K562 (cell line): ENCODE measurements around the gene CDC37. TPM values are rescaled to one million over a fixed set of nuclear protein-coding genes. Genes with fewer than 3 reads are reported as not detected.
A peak's percentile ranks its signal among the peaks of the same experiment; 100 is the strongest.

Source experiments
- ATAC-seq: fragments of 200-7000 bp; cut with Tn5 transposase; 3 replicates; pipeline ENCODE4 v1.9.1; 2020; ENCODE audit warnings: moderate library complexity
- BruUV-seq: library from RNA; stranded (reverse); fragments of 400-500 nt; replicated peaks from 2 replicates; lab custom pipeline; 2021; lab: Mats Ljungman, UMichigan
- CTCF ChIA-PET: fragments of 300-600 bp; formaldehyde crosslinking; extraction: SDS; loops from one replicate; lab custom pipeline; 2021; ENCODE audit warnings: low intra/inter-chr PET ratio; lab: Yijun Ruan, JAX
- POLR2A ChIA-PET: fragments of 300-600, 350-650 bp; sonication (Branson Sonifier 250); formaldehyde crosslinking; extraction: SDS; loops from one replicate; lab custom pipeline; 2021; ENCODE audit warnings: antibody characterized with exemption, inconsistent platforms; lab: Yijun Ruan, JAX
- DNase-seq, 4 experiments: peaks; one replicate each; pipeline versions ENCODE4 v3.0.0 to v3.0.0-alpha.2; 2011 to 2018; ENCODE audit warnings: low spot score in 3 of 4, mixed read lengths in 3 of 4; ENCODE audit errors: extremely low read depth in 1 of 4
- FAIRE-seq: peaks from 2 replicates; lab custom pipeline; 2011; peaks lifted over from hg19 to GRCh38; lab: Jason Lieb, UNC
- H2AFZ ChIP-seq: 2 replicates; pipeline ENCODE4 v1.6.0; 2011; ENCODE audit warnings: low read depth, low read length, control low read depth, inconsistent platforms
- H3K27ac ChIP-seq: fragments of 200-600 bp; 3 replicates; pipeline ENCODE4 v1.8.0; 2011; ENCODE audit warnings: low read depth, mild to moderate bottlenecking, control low read depth, inconsistent platforms, low read length, moderate library complexity, mixed read lengths; ENCODE audit errors: extremely low read depth
- H3K27me3 ChIP-seq, 2 experiments: fragments of 300-600 bp in 1 of 2; 2 replicates in 1 of 2; 3 replicates in 1 of 2; pipeline versions ENCODE4 v1.6.0 to v1.8.0; 2011; ENCODE audit warnings: inconsistent platforms in 2 of 2, low read length in 2 of 2, mild to moderate bottlenecking in 1 of 2, mixed read lengths in 1 of 2, moderate library complexity in 1 of 2; ENCODE audit not compliant: control insufficient read depth in 2 of 2, insufficient read depth in 2 of 2
- H3K36me3 ChIP-seq: fragments of 300-600 bp; 3 replicates; pipeline ENCODE4 v1.8.0; 2011; ENCODE audit warnings: mild to moderate bottlenecking, low read length, inconsistent platforms; ENCODE audit not compliant: control insufficient read depth, insufficient read depth
- H3K4me1 ChIP-seq, 2 experiments: fragments of 200-600 bp in 1 of 2; replicated peaks in 1 of 2; 2 replicates in 1 of 2; 3 replicates in 1 of 2; pipeline versions ENCODE4 v1.5.1 to v1.8.0; 2011; ENCODE audit warnings: inconsistent platforms in 2 of 2, low read length in 2 of 2, mild to moderate bottlenecking in 1 of 2, mixed read lengths in 1 of 2, moderate library complexity in 1 of 2; ENCODE audit not compliant: control insufficient read depth in 2 of 2, insufficient read depth in 2 of 2
- H3K4me2 ChIP-seq: 2 replicates; pipeline ENCODE4 v1.6.1; 2011; ENCODE audit warnings: low read length, control low read depth, inconsistent platforms, mixed read lengths; ENCODE audit not compliant: insufficient read depth
- H3K4me3 ChIP-seq: fragments of 200-600 bp; sonication (generic), shearing (Covaris generic); 2 replicates; pipeline ENCODE4 v1.5.1; 2016; ENCODE audit warnings: control low read depth, inconsistent platforms
- H3K79me2 ChIP-seq: fragments of 200-600 bp; 3 replicates; pipeline ENCODE4 v1.8.0; 2011; ENCODE audit warnings: low read length, inconsistent platforms; ENCODE audit not compliant: control insufficient read depth, insufficient read depth
- H3K9ac ChIP-seq, 2 experiments: 2 replicates each; pipeline versions ENCODE4 v1.6.0 to v1.6.1; 2011; ENCODE audit warnings: low read depth in 2 of 2, low read length in 2 of 2, control low read depth in 1 of 2, inconsistent platforms in 1 of 2, mild to moderate bottlenecking in 1 of 2, mixed read lengths in 1 of 2; ENCODE audit not compliant: insufficient read depth in 1 of 2
- H3K9me1 ChIP-seq: one replicate; pipeline ENCODE4 v1.6.0; 2011; ENCODE audit warnings: inconsistent platforms, mild to moderate bottlenecking, low read length, moderate library complexity; ENCODE audit not compliant: control insufficient read depth, insufficient read depth
- H3K9me3 ChIP-seq: replicated peaks from 2 replicates; pipeline ENCODE4 v1.5.1; 2011; ENCODE audit warnings: low read depth, low read length, inconsistent platforms; ENCODE audit not compliant: control insufficient read depth, insufficient read depth
- H4K20me1 ChIP-seq: replicated peaks from 2 replicates; pipeline ENCODE4 v1.6.1; 2011; ENCODE audit warnings: low read length, inconsistent platforms, mixed read lengths; ENCODE audit not compliant: control insufficient read depth, insufficient read depth
- CHD4 ChIP-seq: fragments of 200-600 bp; sonication (generic); IDR thresholded peaks from 3 replicates; pipeline ENCODE4 v1.6.1; 2012; ENCODE audit warnings: low read depth, mild to moderate bottlenecking, mixed read lengths, low read length, inconsistent platforms; ENCODE audit not compliant: insufficient read depth, insufficient replicate concordance, poor library complexity, severe bottlenecking
- FIP1L1 ChIP-seq: fragments of 200-400 bp; formaldehyde crosslinking; IDR thresholded peaks from 2 replicates; pipeline ENCODE4 v1.6.1; 2018; ENCODE audit warnings: mild to moderate bottlenecking, low read depth, low read length; ENCODE audit not compliant: poor library complexity, severe bottlenecking
- RAD51 ChIP-seq: fragments of 450-650 bp; IDR thresholded peaks from 2 replicates; pipeline ENCODE4 v1.7.1; 2016; ENCODE audit warnings: low read depth, mild to moderate bottlenecking, borderline replicate concordance
- RHOXF2B ChIP-seq: fragments of 250-450 bp; sonication (Bioruptor Pico); conservative IDR thresholded peaks from 2 replicates; pipeline ENCODE4 v1.5.1; 2021
- TRIM28 ChIP-seq: fragments of 450-650 bp; IDR thresholded peaks from 2 replicates; pipeline ENCODE4 v1.6.1; 2017
- ZBTB5 ChIP-seq: fragments of 450-650 bp; IDR thresholded peaks from 2 replicates; pipeline ENCODE4 v1.6.1; 2017; ENCODE audit warnings: antibody characterized with exemption
- ZBTB9 ChIP-seq: fragments of 450-650 bp; formaldehyde crosslinking; IDR thresholded peaks from 2 replicates; pipeline ENCODE4 v1.4.0; 2020; ENCODE audit warnings: mild to moderate bottlenecking, moderate library complexity
- ZNF644 ChIP-seq: fragments of 200-800 bp; sonication (Bioruptor generic); IDR thresholded peaks from 2 replicates; pipeline ENCODE4 v1.6.1; 2016; ENCODE audit warnings: low read depth, missing genetic modification characterization, missing compliant biosample characterization
- WGBS: fragments of 100-300 bp; shearing (Covaris generic); methylation state at CpG from one replicate; pipeline ENCODE4 v1.1.6; 2016; ENCODE audit warnings: low coverage, mixed read lengths; ENCODE audit not compliant: insufficient coverage; ENCODE audit errors: missing lambda C conversion rate; 5-methylcytosine and 5-hydroxymethylcytosine counted together
- in situ Hi-C: fragments of 300-500 bp; cut with MboI; formaldehyde crosslinking; loops from 4 replicates; pipeline ENCODE4 v1.15.0; 2018; ENCODE audit warnings: inconsistent platforms, mixed read lengths
- intact Hi-C: fragments of 100-400 bp; cut with micrococcal nuclease; formaldehyde crosslinking; loops from 2 replicates; pipeline ENCODE4 v1.14.2; 2022
- polyA plus RNA-seq, 8 experiments: library from polyadenylated mRNA; depleted of rRNA in 4 of 8; stranded (reverse) in 5 of 8; unstranded in 3 of 8; fragments of >200 nt; fragmentation: Nextera tagmentation in 2 of 8; fragmentation: Illumina TruSeq in 1 of 8; extraction: Ambion mirVana in 2 of 8; extraction: Trizol in 1 of 8; gene quantifications; 2 replicates each; pipeline versions ENCODE4 v1.2.1 to v1.2.3, GENCODE V29; 2011 to 2014; ENCODE audit warnings: inconsistent platforms in 1 of 8, missing spikeins in 1 of 8
- total RNA-seq, 7 experiments: library from RNA; depleted of rRNA in 6 of 7; stranded (reverse); fragments of >200 nt in 6 of 7; fragmentation: Illumina TruSeq in 2 of 7; extraction: Trizol in 2 of 7; gene quantifications; 2 replicates each; pipeline versions ENCODE4 v1.2.1 to v1.2.3, GENCODE V29; 2011 to 2021; ENCODE audit warnings: low replicate concordance in 1 of 7
- TF ChIP-seq, protein P1 (sequence below): fragments of 150-350 bp; conservative IDR thresholded peaks from 2 replicates; pipeline ENCODE4 v1.6.1; 2014; ENCODE audit warnings: low read length
- TF ChIP-seq, protein P2 (sequence below): fragments of 250-450 bp; sonication (Bioruptor Pico); IDR thresholded peaks from 2 replicates; pipeline ENCODE4 v1.8.0; 2021; ENCODE audit warnings: moderate library complexity, mild to moderate bottlenecking, inconsistent platforms

The CDC37 gene
- total and polyA plus RNA-seq, 9 of the 15 experiments (the other 6 are each of a cell fraction or from before 2014, with no cell fraction given): 6.6 to 538 (median 227) TPM

DNA sequence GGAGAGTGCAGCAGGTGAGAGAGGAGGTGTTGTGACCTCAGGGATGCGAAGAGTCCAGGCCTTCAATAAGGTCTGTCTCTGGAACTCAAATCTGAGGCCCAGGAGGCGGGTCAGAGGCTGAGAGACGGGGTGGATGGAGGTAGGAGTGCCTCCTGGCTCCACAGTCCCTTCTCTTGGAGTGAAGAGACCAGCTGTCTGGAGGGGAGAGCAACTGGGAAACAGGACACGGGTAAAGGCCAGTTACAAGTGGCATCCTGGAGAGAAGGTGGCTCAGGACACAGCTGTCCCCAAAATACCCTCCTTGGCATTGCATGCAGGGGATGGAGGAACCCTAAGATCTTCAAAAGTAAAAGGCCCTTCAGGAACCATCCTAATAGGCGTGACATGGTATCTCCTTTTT, 36.2 kb upstream of the CDC37 start:
- H3K9ac ChIP-seq: peak overlapping the region in 1 of 2 experiments; percentile 64; a peak in 1 of 4 replicates
- no peaks in the 10 kb centered on the region for H3K9me1 ChIP-seq
- ChIA-PET CTCF (no interaction called here), POLR2A (no interaction called here)
- intact Hi-C loops (no loop called here), in situ Hi-C loops (no loop called here)
- no peak overlapping the region for H2AFZ ChIP-seq
- H3K4me2 ChIP-seq: no peak overlapping the region
- H3K4me3 ChIP-seq: no peak overlapping the region
- FAIRE-seq: no peak
- H3K4me1 ChIP-seq: peaks cover 0 to 5% of the 10 kb centered on the region in 2 experiments; a peak in 3 of 5 replicates
- peaks cover 23% of the 10 kb centered on the region; the same call in 1 of the 3 replicates for H3K36me3 ChIP-seq
- H3K27ac ChIP-seq: no peak overlapping the region
- no peak for ATAC-seq
- DNase-seq: peak in 1 of 4 experiments; percentile 5
- BruUV-seq: no TSS peak
- 79% methylated on average over 3 of the region's 5 CpGs for WGBS
- H3K27me3 ChIP-seq: no peaks in the 10 kb centered on the region
- no peaks in the 10 kb centered on the region for H3K9me3 ChIP-seq
- no peaks in the 10 kb centered on the region for H4K20me1 ChIP-seq
- H3K79me2 ChIP-seq: peaks cover 58% of the 10 kb centered on the region
- TF ChIP-seq ZNF644 (tag) (no peak), CHD4 (no peak), FIP1L1 (no peak), ZBTB9 (CRISPR knock-in tag) (no peak), RHOXF2B (CRISPR knock-in tag) (no peak), RAD51 (no peak), TRIM28 (no peak), ZBTB5 (no peak)
- TF ChIP-seq, protein P1, sequence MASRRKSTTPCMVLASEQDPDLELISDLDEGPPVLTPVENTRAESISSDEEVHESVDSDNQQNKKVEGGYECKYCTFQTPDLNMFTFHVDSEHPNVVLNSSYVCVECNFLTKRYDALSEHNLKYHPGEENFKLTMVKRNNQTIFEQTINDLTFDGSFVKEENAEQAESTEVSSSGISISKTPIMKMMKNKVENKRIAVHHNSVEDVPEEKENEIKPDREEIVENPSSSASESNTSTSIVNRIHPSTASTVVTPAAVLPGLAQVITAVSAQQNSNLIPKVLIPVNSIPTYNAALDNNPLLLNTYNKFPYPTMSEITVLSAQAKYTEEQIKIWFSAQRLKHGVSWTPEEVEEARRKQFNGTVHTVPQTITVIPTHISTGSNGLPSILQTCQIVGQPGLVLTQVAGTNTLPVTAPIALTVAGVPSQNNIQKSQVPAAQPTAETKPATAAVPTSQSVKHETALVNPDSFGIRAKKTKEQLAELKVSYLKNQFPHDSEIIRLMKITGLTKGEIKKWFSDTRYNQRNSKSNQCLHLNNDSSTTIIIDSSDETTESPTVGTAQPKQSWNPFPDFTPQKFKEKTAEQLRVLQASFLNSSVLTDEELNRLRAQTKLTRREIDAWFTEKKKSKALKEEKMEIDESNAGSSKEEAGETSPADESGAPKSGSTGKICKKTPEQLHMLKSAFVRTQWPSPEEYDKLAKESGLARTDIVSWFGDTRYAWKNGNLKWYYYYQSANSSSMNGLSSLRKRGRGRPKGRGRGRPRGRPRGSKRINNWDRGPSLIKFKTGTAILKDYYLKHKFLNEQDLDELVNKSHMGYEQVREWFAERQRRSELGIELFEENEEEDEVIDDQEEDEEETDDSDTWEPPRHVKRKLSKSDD: no peak
- TF ChIP-seq, protein P2, sequence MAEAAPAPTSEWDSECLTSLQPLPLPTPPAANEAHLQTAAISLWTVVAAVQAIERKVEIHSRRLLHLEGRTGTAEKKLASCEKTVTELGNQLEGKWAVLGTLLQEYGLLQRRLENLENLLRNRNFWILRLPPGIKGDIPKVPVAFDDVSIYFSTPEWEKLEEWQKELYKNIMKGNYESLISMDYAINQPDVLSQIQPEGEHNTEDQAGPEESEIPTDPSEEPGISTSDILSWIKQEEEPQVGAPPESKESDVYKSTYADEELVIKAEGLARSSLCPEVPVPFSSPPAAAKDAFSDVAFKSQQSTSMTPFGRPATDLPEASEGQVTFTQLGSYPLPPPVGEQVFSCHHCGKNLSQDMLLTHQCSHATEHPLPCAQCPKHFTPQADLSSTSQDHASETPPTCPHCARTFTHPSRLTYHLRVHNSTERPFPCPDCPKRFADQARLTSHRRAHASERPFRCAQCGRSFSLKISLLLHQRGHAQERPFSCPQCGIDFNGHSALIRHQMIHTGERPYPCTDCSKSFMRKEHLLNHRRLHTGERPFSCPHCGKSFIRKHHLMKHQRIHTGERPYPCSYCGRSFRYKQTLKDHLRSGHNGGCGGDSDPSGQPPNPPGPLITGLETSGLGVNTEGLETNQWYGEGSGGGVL: no peak
